A549 (cell line): Measurements from ENCODE around the gene MAGEC1. TPM values are rescaled to one million over a fixed set of nuclear protein-coding genes. Genes with fewer than 3 reads are reported as not detected.

ENCODE experiments used
- ATAC-seq, 2 experiments: fragments of 200-7000 bp in 1 of 2; fragments of >200 bp in 1 of 2; cut with Nextera tagmentation in 1 of 2; cut with Tn5 transposase in 1 of 2; 3 replicates each; pipeline versions ENCODE4 v1.8.0 to v1.9.1; 2018 to 2020; ENCODE audit warnings: mild to moderate bottlenecking in 1 of 2, moderate library complexity in 1 of 2
- CTCF ChIA-PET: fragments of 300-600 bp; sonication (Branson Sonifier 250); formaldehyde crosslinking; extraction: SDS; loops from one replicate; lab custom pipeline; 2021; ENCODE audit warnings: antibody characterized with exemption, inconsistent platforms; lab: Yijun Ruan, JAX
- POLR2A ChIA-PET: fragments of 350-600 bp; formaldehyde crosslinking; extraction: SDS; loops from one replicate; lab custom pipeline; 2021; ENCODE audit warnings: antibody characterized with exemption, inconsistent platforms; lab: Yijun Ruan, JAX
- DNase-seq, 2 experiments: peaks; one replicate each; pipeline versions ENCODE4 v3.0.0 to v3.0.0-alpha.2; 2011 to 2016; ENCODE audit warnings: low read depth in 1 of 2, low spot score in 1 of 2
- FAIRE-seq: peaks from 2 replicates; lab custom pipeline; 2011; peaks lifted over from hg19 to GRCh38; lab: Jason Lieb, UNC
- H3K27ac ChIP-seq, 2 experiments: fragments of >200 bp; sonication (Bioruptor Twin); formaldehyde crosslinking; 3 replicates each; pipeline ENCODE4 v1.5.1; 2016 to 2017
- H3K4me1 ChIP-seq: fragments of >200 bp; sonication (Bioruptor Twin); formaldehyde crosslinking; 3 replicates; pipeline ENCODE4 v1.6.1; 2016
- H3K4me2 ChIP-seq: fragments of >200 bp; sonication (Bioruptor Twin); formaldehyde crosslinking; 3 replicates; pipeline ENCODE4 v1.6.1; 2016
- H3K4me3 ChIP-seq: fragments of >200 bp; sonication (Bioruptor Twin); formaldehyde crosslinking; 3 replicates; pipeline ENCODE4 v1.5.1; 2016
- H3K9me3 ChIP-seq: fragments of >200 bp; sonication (Bioruptor Twin); formaldehyde crosslinking; 3 replicates; pipeline ENCODE4 v1.6.1; 2016
- EHMT2 ChIP-seq: fragments of 200-600 bp; sonication (generic); IDR thresholded peaks from 2 replicates; pipeline ENCODE4 v1.6.1; 2016; ENCODE audit warnings: antibody characterized with exemption, low read depth, mild to moderate bottlenecking, moderate library complexity
- HEYL ChIP-seq: fragments of 250-450 bp; sonication (Bioruptor Pico); IDR thresholded peaks from 2 replicates; pipeline ENCODE4 v1.8.0; 2021; ENCODE audit warnings: mild to moderate bottlenecking, moderate library complexity
- HOXA7 ChIP-seq: fragments of 250-450 bp; sonication (Bioruptor Pico); IDR thresholded peaks from 2 replicates; pipeline ENCODE4 v1.5.0; 2020; ENCODE audit warnings: mild to moderate bottlenecking, moderate library complexity
- HOXB5 ChIP-seq: fragments of 250-450 bp; sonication (Bioruptor Pico); IDR thresholded peaks from 2 replicates; pipeline ENCODE4 v1.5.0; 2020; ENCODE audit warnings: mild to moderate bottlenecking, moderate library complexity
- RAD21 ChIP-seq, 2 experiments: fragments of >200 bp in 1 of 2; sonication (Bioruptor Twin) in 1 of 2; formaldehyde crosslinking in 1 of 2; IDR thresholded peaks in 1 of 2; conservative IDR thresholded peaks in 1 of 2; 2 replicates in 1 of 2; 3 replicates in 1 of 2; pipeline ENCODE4 v1.6.1; 2012 to 2018; ENCODE audit warnings: inconsistent platforms in 1 of 2
- RNF2 ChIP-seq: fragments of 200-600 bp; sonication (generic); IDR thresholded peaks from 2 replicates; pipeline ENCODE4 v1.6.1; 2016; ENCODE audit warnings: low read depth, mild to moderate bottlenecking, antibody characterized with exemption, moderate library complexity, borderline replicate concordance
- TFCP2L1 ChIP-seq: fragments of 250-450 bp; sonication (Bioruptor Pico); IDR thresholded peaks from 2 replicates; pipeline ENCODE4 v1.5.0; 2021; ENCODE audit warnings: mild to moderate bottlenecking
- ZC3H11A ChIP-seq: fragments of 450-650 bp; IDR thresholded peaks from 2 replicates; pipeline ENCODE4 v1.6.1; 2014; ENCODE audit warnings: antibody characterized with exemption, mild to moderate bottlenecking
- ZFP36 ChIP-seq: fragments of 450-650 bp; IDR thresholded peaks from 2 replicates; pipeline ENCODE4 v1.6.1; 2014; ENCODE audit warnings: borderline replicate concordance; ENCODE audit not compliant: partially characterized antibody
- ZNF302 ChIP-seq: fragments of 250-450 bp; sonication (Bioruptor Pico); IDR thresholded peaks from 2 replicates; pipeline ENCODE4 v1.9.0; 2021; ENCODE audit warnings: inconsistent platforms, mild to moderate bottlenecking, moderate library complexity
- WGBS: methylation state at CpG from one replicate; pipeline ENCODE4 v1.1.6; 2017; ENCODE audit errors: missing lambda C conversion rate; 5-methylcytosine and 5-hydroxymethylcytosine counted together
- polyA plus RNA-seq, 4 experiments: library from polyadenylated mRNA; depleted of rRNA in 3 of 4; stranded (reverse); fragments of >200 nt; fragmentation: RNase III in 1 of 4; extraction: RNeasy Plus Mini Kit Qiagen cat#74134 plus additional on column Dnase treatment in 1 of 4; gene quantifications; 2 replicates in 3 of 4; 3 replicates in 1 of 4; pipeline ENCODE4 v1.2.3, GENCODE V29; 2011 to 2017
- TF ChIP-seq, protein P1 (sequence below): fragments of 150-350 bp; IDR thresholded peaks from 2 replicates; pipeline ENCODE4 v1.6.1; 2014; ENCODE audit warnings: low read depth, mild to moderate bottlenecking, low read length
- TF ChIP-seq, protein P2 (sequence below): fragments of 200-600 bp; sonication (generic); IDR thresholded peaks from 2 replicates; pipeline ENCODE4 v1.6.1; 2016; ENCODE audit warnings: antibody characterized with exemption, mild to moderate bottlenecking, moderate library complexity
- TF ChIP-seq, protein P3 (sequence below): fragments of >200 bp; sonication (Bioruptor Twin); formaldehyde crosslinking; IDR thresholded peaks from 3 replicates; pipeline ENCODE4 v1.5.1; 2016

MAGEC1 gene
- polyA plus RNA-seq, 2 of the 4 experiments (the other 2 are of a cell fraction), result not detected

DNA sequence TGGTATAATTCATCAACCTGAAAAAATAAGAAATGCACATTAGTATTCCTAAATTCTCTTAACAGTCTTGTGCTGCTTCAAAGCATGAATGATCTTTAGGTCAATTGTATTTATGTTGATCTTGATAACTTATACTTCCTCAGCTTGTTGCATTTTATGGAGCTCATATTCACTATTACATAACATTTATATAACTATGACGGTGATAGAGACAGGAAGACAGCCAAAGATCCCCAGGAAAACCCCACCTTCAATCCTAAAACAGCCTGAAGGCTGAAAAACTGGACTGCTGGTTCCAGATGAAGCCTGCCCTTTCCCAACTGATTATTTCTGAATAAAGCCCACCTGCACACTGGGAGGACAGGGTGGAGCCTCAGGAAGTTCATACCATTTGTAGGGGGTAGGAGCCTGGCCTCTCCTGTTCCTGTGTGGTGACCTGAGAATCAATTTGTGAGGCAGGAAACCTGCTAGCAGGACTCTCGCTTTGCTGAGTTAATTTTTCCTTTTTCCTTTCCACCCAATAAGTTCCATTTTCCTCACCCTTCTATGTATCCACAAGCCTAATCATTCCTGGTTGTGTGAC, 30.5 kb downstream of the MAGEC1 start:
- TF ChIP-seq ZFP36 (no peak), ZNF302 (CRISPR knock-in tag) (no peak)
- TF ChIP-seq, protein P1, sequence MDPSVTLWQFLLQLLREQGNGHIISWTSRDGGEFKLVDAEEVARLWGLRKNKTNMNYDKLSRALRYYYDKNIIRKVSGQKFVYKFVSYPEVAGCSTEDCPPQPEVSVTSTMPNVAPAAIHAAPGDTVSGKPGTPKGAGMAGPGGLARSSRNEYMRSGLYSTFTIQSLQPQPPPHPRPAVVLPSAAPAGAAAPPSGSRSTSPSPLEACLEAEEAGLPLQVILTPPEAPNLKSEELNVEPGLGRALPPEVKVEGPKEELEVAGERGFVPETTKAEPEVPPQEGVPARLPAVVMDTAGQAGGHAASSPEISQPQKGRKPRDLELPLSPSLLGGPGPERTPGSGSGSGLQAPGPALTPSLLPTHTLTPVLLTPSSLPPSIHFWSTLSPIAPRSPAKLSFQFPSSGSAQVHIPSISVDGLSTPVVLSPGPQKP, result no peak
- FAIRE-seq, result no peak
- Histone ChIP-seq H3K4me2 (no peak overlapping the region), H3K27ac (no peak overlapping the region), H3K9me3 (no peaks in the 10 kb centered on the region), H3K4me1 (no peaks in the 10 kb centered on the region), H3K4me3 (no peak overlapping the region)
- no peak for ATAC-seq
- DNase-seq, result no peak
- ChIA-PET POLR2A (no interaction called here), CTCF (no interaction called here)
- 60% methylated on average over 2 of the region's 2 CpGs for WGBS

DNA sequence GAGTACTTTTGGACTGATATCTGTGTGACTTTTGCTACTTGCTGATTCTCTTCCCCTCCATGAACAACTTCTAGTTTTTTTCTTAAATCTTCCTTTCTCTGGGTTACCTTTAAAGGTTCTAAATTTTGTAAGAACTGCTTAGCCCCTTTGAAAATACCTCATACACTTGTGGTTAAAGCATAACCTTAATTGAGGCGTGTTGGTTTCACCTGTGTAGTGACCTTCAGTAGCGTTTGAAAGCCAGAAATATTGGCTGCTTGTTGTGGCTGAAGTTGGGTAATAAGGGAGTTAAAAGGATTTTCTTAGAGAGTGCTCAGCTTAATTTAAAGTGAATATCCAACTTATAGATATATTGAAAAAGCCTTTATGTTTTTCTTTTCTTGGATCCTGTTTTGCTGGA, 32.0 kb downstream of the MAGEC1 start:
- DNase-seq (no peak), FAIRE-seq (peak; percentile 76), ATAC-seq (no peak)
- H3K4me2 ChIP-seq, result no peak overlapping the region
- 77% methylated on average over 2 of the region's 2 CpGs for WGBS
- TF ChIP-seq RNF2, result no peak
- TF ChIP-seq ZFP36, result no peak
- TF ChIP-seq HOXB5, result no peak
- TF ChIP-seq ZC3H11A, result no peak
- no peak for TF ChIP-seq EHMT2
- no peak for TF ChIP-seq RAD21 (conservative IDR thresholded peaks at IDR 0.05 in 1 of 2, IDR thresholded peaks at IDR 0.05 in 1 of 2)
- TF ChIP-seq, protein P2, sequence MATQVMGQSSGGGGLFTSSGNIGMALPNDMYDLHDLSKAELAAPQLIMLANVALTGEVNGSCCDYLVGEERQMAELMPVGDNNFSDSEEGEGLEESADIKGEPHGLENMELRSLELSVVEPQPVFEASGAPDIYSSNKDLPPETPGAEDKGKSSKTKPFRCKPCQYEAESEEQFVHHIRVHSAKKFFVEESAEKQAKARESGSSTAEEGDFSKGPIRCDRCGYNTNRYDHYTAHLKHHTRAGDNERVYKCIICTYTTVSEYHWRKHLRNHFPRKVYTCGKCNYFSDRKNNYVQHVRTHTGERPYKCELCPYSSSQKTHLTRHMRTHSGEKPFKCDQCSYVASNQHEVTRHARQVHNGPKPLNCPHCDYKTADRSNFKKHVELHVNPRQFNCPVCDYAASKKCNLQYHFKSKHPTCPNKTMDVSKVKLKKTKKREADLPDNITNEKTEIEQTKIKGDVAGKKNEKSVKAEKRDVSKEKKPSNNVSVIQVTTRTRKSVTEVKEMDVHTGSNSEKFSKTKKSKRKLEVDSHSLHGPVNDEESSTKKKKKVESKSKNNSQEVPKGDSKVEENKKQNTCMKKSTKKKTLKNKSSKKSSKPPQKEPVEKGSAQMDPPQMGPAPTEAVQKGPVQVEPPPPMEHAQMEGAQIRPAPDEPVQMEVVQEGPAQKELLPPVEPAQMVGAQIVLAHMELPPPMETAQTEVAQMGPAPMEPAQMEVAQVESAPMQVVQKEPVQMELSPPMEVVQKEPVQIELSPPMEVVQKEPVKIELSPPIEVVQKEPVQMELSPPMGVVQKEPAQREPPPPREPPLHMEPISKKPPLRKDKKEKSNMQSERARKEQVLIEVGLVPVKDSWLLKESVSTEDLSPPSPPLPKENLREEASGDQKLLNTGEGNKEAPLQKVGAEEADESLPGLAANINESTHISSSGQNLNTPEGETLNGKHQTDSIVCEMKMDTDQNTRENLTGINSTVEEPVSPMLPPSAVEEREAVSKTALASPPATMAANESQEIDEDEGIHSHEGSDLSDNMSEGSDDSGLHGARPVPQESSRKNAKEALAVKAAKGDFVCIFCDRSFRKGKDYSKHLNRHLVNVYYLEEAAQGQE, result no peak
- TF ChIP-seq HEYL, result no peak
- CTCF ChIA-PET, result no interaction called here
- no peak overlapping the region for H3K4me3 ChIP-seq
- no peak overlapping the region for H3K27ac ChIP-seq
- no peaks in the 10 kb centered on the region for H3K9me3 ChIP-seq
- no peaks in the 10 kb centered on the region for H3K4me1 ChIP-seq
- POLR2A ChIA-PET, result no interaction called here

DNA sequence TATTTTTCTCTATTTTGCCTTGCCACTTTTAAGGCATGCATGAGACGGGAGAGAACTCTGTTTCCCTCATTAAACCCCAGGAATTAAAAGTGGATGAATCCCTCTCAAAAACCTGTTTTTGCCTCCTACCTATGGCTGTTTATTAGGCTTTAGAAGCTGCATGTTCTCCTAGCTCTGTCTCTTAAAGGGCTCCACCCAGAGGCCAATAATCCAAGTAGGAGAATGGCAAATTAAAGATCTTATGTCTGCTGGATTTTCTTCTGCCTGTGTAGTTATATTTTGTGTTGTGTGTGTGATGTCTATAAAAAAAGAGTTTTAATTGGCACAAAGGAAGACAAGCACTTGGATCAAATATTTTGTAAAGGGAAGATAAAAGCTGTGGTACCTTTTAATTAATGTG, 32.4 kb downstream of the MAGEC1 start:
- Histone ChIP-seq H3K4me2 (no peak overlapping the region), H3K4me1 (no peaks in the 10 kb centered on the region), H3K4me3 (no peak overlapping the region), H3K27ac (no peak overlapping the region), H3K9me3 (no peaks in the 10 kb centered on the region)
- ATAC-seq (no peak), FAIRE-seq (no peak), DNase-seq (peak in 1 of 2 experiments; percentile 16)
- ChIA-PET CTCF (no interaction called here), POLR2A (no interaction called here)
- no peak for TF ChIP-seq TFCP2L1 (CRISPR knock-in tag)
- no peak for TF ChIP-seq HOXA7
- TF ChIP-seq RAD21 (conservative IDR thresholded peaks at IDR 0.05 in 1 of 2, IDR thresholded peaks at IDR 0.05 in 1 of 2), result peak; percentile 28 to 32; a peak in 3 of 5 replicates
- TF ChIP-seq, protein P3, sequence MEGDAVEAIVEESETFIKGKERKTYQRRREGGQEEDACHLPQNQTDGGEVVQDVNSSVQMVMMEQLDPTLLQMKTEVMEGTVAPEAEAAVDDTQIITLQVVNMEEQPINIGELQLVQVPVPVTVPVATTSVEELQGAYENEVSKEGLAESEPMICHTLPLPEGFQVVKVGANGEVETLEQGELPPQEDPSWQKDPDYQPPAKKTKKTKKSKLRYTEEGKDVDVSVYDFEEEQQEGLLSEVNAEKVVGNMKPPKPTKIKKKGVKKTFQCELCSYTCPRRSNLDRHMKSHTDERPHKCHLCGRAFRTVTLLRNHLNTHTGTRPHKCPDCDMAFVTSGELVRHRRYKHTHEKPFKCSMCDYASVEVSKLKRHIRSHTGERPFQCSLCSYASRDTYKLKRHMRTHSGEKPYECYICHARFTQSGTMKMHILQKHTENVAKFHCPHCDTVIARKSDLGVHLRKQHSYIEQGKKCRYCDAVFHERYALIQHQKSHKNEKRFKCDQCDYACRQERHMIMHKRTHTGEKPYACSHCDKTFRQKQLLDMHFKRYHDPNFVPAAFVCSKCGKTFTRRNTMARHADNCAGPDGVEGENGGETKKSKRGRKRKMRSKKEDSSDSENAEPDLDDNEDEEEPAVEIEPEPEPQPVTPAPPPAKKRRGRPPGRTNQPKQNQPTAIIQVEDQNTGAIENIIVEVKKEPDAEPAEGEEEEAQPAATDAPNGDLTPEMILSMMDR, result 0 out of 3 replicates have a peak, but pooled peaks have one; percentile 16
- 77% methylated on average over 1 of the region's 1 CpG for WGBS
